Hindlimb muscle (tissue), 1 donor: ENCODE results near the gene LRMDA. TPM values are rescaled to one million over a fixed set of nuclear protein-coding genes. Genes with fewer than 3 reads are reported as not detected.
"Not testable (repeated sequence)": the region's sequence is repeated elsewhere in the genome, so short reads cannot be mapped to it uniquely, and the experiment has no call there.

Experiments used
- DNase-seq: peaks from one replicate; pipeline ENCODE4 v3.0.0-alpha.2; 2013
- polyA plus RNA-seq: library from polyadenylated mRNA; unstranded; fragments of 120-200 nt; gene quantifications from one replicate; pipeline ENCODE4 v1.2.1, GENCODE V29; 2013; ENCODE audit not compliant: insufficient read length

Gene LRMDA
- polyA plus RNA-seq, 1 donor, result 6.6 TPM

DNA sequence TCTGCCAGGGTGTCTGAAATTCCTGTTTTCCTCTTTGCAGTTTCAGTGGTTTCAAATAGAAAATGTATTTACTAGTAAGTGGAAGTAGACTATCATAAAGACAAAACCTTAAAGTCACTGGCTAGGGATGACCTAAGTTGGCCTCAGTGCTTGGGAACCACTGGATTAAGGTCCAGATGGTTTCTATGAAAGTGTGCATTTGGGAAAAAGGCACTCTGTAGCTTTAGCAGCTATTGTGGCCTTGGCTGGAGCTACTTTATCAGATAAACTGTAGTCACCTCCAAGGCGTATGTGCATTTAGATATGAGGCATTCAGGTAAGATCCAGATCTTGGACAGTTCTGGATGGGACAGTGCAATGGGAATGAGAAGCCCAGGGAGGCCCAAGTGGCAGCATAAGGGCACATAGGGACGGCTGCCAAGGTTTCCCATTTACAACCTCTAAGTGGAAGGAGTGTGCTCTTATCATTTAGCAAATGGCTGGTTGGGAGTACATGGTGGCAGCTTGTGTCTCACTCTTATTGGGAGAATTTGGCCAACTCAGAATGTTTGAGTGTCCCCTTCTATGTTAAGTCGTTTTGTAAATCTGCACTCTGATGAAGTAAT lies 185.6 kb downstream of the LRMDA start:
- no peak for DNase-seq

DNA sequence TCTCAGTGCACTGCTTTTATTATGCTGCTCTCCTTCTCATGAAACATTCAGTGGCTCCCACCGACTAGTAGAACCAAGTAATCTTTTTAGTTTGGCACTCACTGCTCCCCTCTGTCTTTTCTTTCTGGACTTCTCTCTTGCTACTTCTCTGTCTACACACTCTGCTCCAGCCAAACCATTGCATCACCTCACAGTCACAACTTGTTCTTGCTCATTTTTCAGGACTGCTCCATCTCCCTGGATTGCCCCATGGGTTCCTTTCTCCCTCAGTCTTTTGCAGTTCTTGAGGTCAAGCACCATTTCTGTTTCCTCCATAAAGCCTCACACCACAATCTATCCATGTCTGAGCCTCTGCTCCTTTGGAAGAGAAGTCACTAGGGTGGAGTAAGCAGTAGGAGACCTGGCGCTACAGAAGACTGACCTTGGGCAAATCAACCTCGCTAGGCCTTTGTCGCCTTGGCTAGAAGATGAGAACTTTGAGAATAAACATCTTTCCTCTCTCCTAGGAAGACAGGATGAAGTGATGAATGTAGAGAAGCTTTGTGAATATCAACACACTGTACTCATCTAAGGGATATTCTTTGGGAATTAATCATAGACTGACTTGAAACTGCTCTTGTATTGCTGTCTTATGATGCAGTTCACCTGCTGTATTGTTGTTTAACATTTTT lies 186.2 kb downstream of the LRMDA start:
- no peak for DNase-seq

DNA sequence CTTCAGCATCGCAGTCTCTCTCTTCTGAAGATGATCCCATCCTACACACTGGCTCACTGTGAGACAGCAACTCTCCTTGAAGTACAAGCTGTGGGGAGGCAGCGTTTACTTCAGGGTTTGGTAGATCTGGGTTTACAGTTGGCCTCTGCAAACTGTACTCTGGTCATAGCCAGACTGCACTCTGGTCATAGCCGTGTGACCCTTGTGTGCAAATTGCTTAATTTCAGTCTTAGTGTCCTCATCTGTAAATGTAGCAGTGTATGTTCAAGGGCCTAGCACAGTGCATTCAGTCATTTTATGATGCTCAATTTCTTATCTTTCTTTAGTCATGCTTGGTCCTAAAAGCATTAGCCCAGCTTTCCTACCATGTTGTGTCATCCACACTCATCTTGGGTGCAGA lies 188.2 kb downstream of the LRMDA start:
- DNase-seq, result no peak

DNA sequence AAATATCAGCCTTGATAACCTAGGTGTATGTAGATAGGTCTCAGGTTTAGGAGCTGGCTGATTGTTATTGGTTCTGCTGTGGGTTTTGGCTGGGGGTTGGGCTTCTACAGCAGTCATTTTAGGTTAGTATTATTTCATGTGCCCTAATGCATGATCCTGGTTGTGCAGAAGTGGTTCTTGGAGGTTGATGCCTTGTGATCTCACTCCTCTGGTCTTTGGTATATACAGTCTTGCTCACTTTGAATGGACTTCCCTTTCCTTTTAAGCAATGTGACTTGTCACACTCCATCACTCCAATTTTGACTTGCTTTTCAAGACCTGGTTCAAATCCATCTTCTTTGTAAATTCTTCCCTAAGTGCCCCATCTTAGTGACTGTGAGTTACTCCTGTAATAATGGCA lies 188.9 kb downstream of the LRMDA start:
- DNase-seq, result no peak

DNA sequence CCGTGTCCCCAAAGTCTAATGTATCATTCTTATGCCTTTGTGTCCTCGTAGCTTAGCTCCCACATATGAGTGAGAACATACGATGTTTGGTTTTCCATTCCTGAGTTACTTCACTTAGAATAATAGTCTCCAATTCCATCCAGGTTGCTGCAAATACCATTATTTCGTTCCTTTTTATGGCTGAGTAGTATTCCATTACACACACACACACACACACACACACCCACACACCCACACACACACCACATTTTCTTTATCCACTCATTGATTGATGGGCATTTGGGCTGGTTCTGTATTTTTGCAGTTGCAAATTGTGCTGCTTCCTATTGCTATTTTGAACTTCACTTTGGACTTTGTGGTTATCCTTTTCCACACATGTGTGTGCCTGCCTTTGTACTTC lies 189.6 kb downstream of the LRMDA start:
- DNase-seq, result not testable (repeated sequence)

DNA sequence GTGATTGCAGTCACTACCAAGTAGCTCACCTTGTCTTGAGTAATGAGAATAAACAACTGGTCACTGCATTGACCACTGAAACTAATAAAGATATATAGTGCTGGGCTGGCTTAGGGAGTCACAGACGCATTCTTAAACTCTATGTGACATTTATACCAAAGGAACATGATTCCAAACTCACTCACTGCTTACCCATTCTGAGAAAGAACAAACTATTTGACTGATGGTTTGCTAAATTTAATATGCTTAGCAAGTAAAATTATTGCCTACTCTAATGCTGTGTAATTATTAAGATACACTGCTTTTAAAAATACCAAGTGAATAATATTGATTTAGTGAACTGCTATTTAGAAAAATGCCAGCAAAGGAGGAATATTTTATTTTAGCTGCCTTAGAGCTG lies 191.1 kb downstream of the LRMDA start:
- DNase-seq, result no peak

DNA sequence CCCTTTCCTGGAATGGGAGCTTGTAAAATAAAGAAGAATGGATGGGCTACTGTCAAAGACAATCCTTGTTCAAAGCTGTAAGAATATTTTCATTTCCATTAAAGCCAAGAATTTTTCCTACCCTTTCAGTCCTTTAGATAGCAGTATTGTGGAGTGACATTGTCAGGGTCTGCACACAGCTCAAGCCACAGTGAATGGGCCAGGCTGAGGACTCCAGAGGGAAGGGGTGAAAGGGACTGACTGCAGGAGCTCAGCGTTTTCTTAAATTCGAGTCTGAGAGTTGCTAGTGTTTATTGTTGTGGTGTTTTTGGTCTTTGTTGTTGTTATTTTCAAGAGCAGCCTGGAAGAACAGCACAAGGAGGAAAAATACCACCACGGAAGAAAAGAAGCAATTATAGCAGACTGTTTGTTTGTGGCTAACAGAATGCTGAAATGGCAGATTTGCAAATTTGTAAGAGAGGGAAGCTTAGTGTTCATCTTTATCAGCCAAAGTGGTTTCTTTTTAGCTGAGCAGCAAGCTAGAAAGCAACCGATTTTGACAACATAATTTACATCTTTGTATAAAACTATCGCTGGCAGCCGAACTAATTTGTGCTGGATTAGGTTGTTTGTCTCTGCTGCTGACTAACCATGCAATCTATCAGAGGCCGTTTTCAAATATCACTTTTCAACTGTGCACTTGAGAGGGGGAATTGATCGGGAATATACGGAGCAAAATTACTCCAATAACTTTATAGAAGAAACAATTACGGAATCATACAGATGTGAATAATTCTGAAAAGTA lies 192.1 kb downstream of the LRMDA start:
- DNase-seq, result no peak

DNA sequence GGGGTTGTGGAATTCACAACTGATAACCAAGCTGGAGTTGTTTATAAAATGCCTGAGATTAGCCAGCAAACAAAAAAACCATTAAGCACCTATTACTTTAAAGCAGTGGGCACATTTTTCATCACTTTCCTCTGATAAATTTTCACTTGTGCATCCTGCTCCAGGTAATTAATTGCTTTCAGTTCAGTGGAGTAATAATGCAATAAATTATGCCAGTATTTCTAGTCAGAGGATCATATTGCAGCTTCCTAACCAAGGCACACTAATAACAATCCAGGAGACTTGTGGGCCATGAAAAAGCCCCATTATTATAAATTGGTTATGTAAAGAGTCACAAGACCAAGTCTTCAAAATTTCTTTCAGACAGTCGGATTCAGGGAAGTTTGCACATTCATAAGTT lies 193.2 kb downstream of the LRMDA start:
- no peak for DNase-seq

DNA sequence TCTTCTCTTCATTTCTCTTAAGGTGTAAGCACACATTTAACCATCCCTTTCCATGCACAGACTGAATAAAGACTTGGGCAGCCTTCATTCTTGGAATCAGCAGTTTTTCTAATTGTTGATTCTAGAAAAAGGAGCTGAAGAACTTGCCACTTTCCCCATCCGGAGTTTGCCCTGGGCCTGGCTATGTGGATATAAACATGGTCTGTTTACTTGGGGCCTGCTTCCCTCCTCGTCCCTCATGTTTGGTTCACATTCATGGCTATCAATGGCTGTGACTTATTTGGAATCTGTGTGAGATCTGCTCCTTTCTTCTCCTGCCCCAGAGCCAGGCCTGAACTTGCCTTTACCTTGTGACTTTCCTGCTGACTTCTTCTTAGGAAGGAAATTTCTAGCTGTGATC lies 199.3 kb downstream of the LRMDA start:
- DNase-seq, result no peak

DNA sequence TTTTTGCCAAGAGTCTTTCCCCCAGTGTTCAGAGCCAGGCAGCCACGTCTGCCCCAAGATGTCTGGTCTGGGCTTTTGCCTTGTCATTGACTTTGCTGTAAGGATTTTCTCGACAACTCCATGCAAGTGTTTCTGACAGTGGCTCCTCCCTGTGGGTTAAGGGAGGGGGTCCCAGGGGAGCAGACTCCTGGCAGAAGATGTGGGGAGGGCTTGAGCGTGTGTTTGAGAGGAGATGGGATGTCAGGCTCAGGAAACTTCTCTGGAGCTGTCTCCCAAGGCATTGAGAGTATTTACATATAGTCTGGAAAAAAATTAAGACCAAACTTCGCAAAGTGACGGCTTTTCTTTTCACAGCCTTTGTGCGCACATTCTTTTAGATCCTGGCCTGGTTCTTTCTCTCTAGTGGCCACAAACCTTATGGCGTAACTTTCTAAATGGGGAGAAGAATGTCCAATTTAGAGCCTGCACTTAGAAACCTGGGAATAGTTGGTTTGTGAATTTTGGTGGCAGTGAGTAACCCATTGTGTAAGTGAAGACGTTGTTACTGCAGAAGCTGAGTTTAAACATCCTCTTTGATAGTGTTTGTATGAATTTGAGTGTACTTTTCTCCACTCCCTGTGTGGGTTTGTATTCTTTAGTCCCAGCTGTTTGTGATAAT lies 201.5 kb downstream of the LRMDA start:
- no peak for DNase-seq

DNA sequence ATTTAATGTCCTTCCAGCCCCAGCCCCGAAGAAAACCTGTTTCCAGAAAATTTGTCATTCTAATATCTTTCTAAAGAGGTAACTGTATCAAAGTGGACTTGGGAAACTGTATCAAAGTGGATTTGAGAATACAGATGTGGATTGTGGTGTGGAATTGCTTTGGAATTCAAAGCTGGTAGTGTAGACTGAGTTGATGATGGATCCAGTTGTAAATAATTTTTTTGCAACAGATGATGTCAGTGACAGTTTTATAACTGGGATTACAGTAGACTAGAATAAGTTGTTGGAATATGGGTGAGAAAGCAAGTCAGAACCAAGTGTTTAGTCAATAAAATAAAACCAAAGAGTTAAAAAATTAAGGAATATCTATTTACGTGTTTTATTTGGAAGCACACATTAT lies 202.1 kb downstream of the LRMDA start:
- no peak for DNase-seq

DNA sequence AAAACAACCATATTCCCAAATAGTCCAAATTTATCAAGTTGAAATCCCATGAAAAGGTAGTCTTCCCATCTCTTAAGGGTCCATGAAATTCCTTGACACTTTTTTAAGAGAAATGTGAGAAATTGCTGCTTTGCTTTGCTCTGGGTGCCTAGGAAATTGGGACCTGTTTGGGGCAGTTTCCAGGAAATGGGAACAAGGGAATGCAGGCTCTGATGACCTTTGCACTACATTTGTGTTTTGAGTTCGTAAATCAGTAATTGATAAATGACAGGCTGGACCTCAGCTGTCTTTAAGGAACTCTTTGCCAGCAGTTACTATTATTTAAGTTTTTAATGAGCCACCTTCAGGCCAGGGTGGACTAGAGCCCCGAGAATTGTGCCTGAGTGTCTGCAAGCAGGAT lies 203.5 kb downstream of the LRMDA start:
- no peak for DNase-seq

DNA sequence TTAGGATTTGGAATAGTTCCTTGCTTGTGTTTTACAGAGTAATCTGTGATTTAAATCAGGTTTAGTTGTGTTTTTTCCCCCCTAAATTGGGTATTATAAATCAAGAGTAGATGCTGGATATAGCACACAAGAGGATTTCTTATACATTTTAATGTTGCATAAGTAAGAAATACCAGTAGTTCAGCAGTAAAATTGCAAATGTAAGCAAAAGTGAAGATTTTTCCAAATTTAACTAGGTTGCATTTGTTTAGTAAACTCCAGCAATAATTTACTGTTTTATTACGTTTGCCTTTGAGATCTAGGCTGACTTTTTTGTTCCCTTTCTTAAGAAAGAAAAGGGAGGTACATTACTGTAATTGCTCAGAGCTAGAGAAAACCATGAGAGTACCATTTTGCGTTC lies 207.3 kb downstream of the LRMDA start:
- no peak for DNase-seq

DNA sequence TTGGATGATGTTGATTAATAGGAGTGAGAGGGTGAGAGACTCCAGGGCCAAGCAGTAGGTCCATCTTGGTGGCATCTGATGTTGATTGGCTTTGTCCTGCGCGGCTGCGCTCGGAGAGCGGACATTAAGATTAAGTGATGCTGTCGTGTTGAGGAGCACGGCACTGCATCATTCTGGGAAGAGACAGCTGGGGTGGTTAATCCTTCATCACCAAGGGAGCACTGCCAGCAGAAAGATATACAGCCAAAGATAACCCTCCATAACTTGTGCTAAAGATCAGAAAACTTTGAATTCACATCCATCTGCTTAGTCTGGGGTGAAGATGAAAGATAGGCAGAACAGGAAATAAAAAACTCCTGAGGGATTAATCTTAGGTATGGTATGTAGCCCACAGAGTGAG lies 208.3 kb downstream of the LRMDA start:
- no peak for DNase-seq

DNA sequence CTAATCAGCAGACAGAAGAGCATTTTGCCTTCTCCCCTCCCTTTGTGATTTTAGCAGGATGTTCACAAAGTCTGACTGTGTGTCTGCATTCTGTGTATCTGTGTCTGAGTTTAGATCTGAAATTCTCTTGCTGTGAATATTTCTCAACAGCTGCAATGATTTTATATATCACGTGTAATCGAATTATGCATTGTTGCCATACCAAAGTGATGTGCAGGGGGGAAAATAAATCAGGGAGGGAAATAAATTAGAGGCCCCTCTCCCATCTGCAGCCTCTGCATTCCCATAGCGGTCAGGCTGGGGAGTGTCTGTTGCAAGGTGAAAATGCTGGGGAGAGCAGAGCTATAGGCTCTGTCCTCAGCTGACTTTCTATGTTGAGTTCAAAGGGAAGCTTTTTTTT lies 209.0 kb downstream of the LRMDA start:
- no peak for DNase-seq

DNA sequence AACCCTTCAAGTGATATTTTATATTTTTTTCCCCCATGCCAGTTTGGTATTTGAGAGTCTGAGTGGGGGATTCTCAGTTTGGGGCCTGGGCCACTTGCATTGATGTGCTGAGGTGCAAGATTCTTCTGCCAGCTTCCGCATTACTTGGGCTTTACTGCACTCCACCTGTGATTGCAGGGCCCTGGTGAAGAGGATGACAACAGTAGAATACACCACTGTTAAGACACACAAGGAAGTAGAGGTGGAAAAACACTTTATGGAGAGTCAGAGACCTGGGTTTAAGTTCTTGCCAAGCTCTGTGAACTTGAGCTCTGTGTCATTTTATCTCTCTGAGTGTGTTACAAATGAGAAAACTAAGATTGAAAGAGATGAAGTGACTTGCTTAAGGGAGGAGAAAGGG lies 209.4 kb downstream of the LRMDA start:
- DNase-seq, result no peak

DNA sequence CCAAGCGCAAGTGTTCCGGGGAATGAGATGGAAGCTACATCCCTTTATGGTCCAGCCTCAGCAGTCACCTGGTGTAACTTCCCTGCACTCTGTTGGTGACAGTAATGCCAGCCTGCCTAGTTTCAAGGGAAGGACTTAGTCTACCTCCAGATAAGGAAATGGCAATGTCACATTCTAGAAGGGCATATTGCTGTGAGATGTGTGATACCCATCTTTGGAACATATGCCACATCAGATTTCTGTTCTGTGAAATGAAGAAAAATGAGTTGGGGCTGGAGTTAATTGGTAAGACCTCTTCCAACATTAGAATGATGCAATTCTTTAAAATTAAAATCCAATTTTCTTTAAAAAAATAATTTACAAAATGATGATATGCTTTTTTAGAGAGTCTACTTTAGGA lies 212.0 kb downstream of the LRMDA start:
- no peak for DNase-seq

DNA sequence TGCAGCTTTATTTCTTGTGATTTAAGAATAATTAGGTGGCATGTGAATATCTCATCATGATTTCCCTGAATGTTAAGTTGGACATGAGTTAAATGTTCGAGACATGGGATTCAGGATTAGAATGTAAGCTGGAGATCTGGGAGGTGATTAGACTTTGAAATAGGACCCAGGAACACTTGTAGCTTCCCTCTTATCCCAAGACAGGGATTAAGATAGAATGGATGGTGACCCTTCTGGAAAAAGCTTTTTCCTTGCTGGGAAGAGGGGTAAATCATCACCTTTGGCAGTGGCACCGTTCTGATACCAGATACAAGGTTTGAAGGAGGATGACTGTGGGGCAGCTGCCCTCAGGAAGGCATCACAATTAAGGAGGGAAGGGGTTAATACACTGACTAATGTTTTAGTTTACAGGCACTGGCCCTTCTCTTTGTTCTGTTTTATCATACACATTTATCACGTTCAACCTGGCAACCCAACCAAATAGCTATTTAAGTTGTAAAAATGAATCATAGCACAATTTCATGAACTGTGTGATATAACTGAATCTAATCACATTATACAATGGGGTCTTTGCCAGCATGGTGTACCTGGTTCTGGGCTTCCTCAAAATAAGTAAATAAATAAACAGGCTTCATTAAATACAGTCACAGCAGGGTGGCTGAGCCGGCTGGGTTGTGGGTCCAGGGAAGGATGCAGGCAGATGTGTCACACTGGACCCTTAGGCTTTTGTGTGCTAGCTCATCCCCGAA lies 212.7 kb downstream of the LRMDA start:
- DNase-seq, result no peak

DNA sequence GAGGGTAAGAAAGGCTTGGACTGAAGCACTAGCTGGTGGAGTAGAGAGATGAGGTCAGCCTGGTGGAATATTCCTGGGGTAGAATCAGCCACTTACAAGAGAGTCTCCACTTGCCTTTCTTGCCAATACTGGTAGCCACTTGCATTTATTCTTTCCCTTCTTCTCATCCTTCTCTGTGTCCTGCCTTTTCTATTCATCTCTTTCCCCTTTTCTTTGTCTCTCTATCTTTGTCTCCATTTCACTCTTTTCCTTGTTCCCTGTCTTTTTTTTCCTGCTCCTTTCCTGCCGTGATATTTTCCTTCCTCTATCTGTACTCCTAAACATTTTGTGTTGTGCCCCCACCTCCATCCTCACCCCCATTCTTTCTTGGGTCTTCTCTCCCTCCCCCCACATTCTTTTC lies 214.3 kb downstream of the LRMDA start:
- no peak for DNase-seq

DNA sequence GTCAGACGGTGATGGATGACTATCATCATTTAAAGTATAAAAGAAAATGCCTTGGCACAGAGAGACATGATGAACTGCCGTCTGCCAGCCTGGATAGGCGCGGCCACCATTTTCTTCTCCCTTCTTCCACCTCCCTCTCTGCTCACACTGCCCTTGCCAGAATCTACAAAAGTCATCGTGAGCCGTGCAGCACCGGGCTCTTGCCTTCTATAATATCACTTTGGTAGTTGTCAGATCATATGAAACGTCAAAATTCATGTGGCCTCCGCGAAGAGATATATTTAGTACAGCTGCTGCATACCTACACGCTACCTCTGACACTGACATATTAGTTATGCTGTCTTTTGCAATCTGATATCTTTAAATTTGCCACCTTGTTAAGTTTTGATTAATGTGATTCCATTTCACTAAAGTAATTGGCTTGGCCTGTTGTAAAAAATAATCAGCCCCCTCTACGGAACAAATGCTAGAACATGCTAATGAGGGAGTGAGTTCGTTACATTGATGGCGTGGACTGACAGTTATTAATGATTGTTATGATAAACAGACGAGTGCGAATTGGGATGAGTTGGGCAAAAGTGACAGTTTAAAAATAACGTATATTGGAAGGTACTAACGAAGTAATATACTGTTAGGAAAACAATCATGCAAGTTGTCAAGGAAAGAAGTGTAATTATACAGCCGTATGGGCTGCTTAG lies 214.9 kb downstream of the LRMDA start:
- DNase-seq, result no peak

DNA sequence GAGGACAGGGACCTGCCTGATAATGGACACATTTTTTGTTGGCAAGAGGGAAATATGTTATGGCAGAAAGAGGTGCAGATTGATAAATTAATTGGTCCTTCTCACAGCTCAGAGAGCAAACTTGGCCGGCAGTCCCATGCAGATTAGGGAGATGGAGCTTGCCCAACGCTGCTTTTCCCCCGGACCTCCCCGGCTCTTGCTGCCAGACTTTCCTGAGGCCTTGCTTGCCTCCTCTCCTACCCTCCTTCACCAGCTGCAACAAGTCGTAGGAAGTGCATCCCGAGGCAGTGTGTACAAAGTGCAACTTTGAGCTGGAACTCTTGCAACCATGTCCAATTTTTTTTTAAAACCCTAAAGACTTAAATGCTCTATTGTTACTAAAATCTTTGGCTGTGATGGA lies 215.5 kb downstream of the LRMDA start:
- no peak for DNase-seq

DNA sequence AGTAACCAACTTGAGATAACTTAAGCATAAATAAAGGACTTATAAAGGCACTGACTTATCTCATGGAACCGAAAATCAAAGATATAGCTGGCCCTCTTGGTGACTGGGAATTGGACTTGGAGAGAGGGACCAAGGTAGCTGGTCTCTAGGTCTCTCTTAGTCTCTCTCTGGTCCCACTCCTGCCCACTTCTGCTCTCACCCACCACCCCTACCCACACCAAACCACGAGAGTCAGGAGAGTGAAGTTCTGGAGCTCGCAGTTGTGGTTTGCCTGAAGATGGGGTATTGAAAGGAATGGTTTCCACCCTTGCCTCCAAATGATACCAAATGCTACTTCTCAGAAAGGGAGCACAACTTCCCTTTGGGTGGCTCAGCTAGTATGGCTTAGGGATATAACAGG lies 216.3 kb downstream of the LRMDA start:
- DNase-seq, result no peak
